ENCODE data around the gene CAMK2B. TPM values are rescaled to one million over a fixed set of nuclear protein-coding genes. Genes with fewer than 3 reads are reported as not detected.

The CAMK2B gene
- total RNA-seq, 2 experiments from 2014 or later, result 0.97 to 1.9 TPM

GRCh38 chr7:44217852-44218402 lies 107.5 kb downstream of the CAMK2B start:
- Mint-ChIP-seq H3K4me1 (ENCODE audit: low read depth) (no peaks in the 10 kb centered on the region), H3K9me3 (no peaks in the 10 kb centered on the region), H3K4me3 (no peak overlapping the region), H3K36me3 (ENCODE audit: low read depth) (no peaks in the 10 kb centered on the region), H3K27ac (no peak overlapping the region), H3K27me3 (no peaks in the 10 kb centered on the region)
- POLR2A ChIA-PET, result no interaction called here
- DNase-seq, result no peak
- TF ChIP-seq, protein P1, sequence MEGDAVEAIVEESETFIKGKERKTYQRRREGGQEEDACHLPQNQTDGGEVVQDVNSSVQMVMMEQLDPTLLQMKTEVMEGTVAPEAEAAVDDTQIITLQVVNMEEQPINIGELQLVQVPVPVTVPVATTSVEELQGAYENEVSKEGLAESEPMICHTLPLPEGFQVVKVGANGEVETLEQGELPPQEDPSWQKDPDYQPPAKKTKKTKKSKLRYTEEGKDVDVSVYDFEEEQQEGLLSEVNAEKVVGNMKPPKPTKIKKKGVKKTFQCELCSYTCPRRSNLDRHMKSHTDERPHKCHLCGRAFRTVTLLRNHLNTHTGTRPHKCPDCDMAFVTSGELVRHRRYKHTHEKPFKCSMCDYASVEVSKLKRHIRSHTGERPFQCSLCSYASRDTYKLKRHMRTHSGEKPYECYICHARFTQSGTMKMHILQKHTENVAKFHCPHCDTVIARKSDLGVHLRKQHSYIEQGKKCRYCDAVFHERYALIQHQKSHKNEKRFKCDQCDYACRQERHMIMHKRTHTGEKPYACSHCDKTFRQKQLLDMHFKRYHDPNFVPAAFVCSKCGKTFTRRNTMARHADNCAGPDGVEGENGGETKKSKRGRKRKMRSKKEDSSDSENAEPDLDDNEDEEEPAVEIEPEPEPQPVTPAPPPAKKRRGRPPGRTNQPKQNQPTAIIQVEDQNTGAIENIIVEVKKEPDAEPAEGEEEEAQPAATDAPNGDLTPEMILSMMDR (IDR thresholded peaks at IDR 0.05), result no peak
- intact Hi-C loops (cut with micrococcal nuclease), result no loop called here
- CTCF ChIA-PET, result interaction anchor here (0.6 kb wide), 1 partner anchor 132 kb away, joined by 3 read pairs; no protein-coding TSS in a partner anchor
- no peak for ATAC-seq

GRCh38 chr7:44217223-44217714 lies 108.1 kb downstream of the CAMK2B start:
- H3K27me3 Mint-ChIP-seq, result no peaks in the 10 kb centered on the region
- DNase-seq (no peak), ATAC-seq (no peak)
- POLR2A ChIA-PET, result no interaction called here
- no peaks in the 10 kb centered on the region for H3K9me3 Mint-ChIP-seq
- no peaks in the 10 kb centered on the region for H3K4me1 Mint-ChIP-seq (ENCODE audit: low read depth)
- no peak overlapping the region for H3K27ac Mint-ChIP-seq
- intact Hi-C loops (cut with micrococcal nuclease), result no loop called here
- TF ChIP-seq, protein P1 (IDR thresholded peaks at IDR 0.05), result no peak
- no peak overlapping the region for H3K4me3 Mint-ChIP-seq
- peaks cover 3% of the 10 kb centered on the region for H3K36me3 Mint-ChIP-seq (ENCODE audit: low read depth)
- CTCF ChIA-PET, result interaction anchor here (0.6 kb wide), 1 partner anchor 132 kb away, joined by 3 read pairs; no protein-coding TSS in a partner anchor

- Mint-ChIP-seq H3K36me3 (ENCODE audit: low read depth) (peaks cover 7% of the 10 kb centered on the region), H3K4me3 (no peak overlapping the region), H3K27ac (no peak overlapping the region), H3K27me3 (no peaks in the 10 kb centered on the region), H3K9me3 (no peaks in the 10 kb centered on the region), H3K4me1 (ENCODE audit: low read depth) (no peaks in the 10 kb centered on the region)
- ATAC-seq (no peak), DNase-seq (no peak)
- ChIA-PET POLR2A (interaction anchor here (1.1 kb wide), 1 partner anchor 8 kb away, joined by 3 read pairs; no protein-coding TSS in a partner anchor), CTCF (no interaction called here)
- TF ChIP-seq, protein P1 (IDR thresholded peaks at IDR 0.05), result no peak
- intact Hi-C loops (cut with micrococcal nuclease), result no loop called here
Measured at GRCh38 chr7:44216521-44217222, 108.7 kb downstream of the CAMK2B start.

GRCh38 chr7:44216019-44216418 lies 109.4 kb downstream of the CAMK2B start:
- Mint-ChIP-seq H3K36me3 (ENCODE audit: low read depth) (peaks cover 10% of the 10 kb centered on the region), H3K4me1 (ENCODE audit: low read depth) (no peaks in the 10 kb centered on the region), H3K4me3 (no peak overlapping the region), H3K27ac (no peak overlapping the region), H3K9me3 (no peaks in the 10 kb centered on the region), H3K27me3 (no peaks in the 10 kb centered on the region)
- CTCF ChIA-PET, result no interaction called here
- POLR2A ChIA-PET, result interaction anchor here (1.1 kb wide), 1 partner anchor 8 kb away, joined by 3 read pairs; no protein-coding TSS in a partner anchor
- DNase-seq, result no peak
- intact Hi-C loops (cut with micrococcal nuclease), result no loop called here
- TF ChIP-seq, protein P1 (IDR thresholded peaks at IDR 0.05), result no peak
- no peak for ATAC-seq

GRCh38 chr7:44215531-44215930 lies 109.9 kb downstream of the CAMK2B start:
- no peaks in the 10 kb centered on the region for H3K4me1 Mint-ChIP-seq (ENCODE audit: low read depth)
- intact Hi-C loops (cut with micrococcal nuclease), result no loop called here
- peaks cover 13% of the 10 kb centered on the region for H3K36me3 Mint-ChIP-seq (ENCODE audit: low read depth)
- H3K9me3 Mint-ChIP-seq, result no peaks in the 10 kb centered on the region
- H3K4me3 Mint-ChIP-seq, result no peak overlapping the region
- H3K27me3 Mint-ChIP-seq, result no peaks in the 10 kb centered on the region
- H3K27ac Mint-ChIP-seq, result no peak overlapping the region
- CTCF ChIA-PET, result interaction anchor here (1.6 kb wide), 1 partner anchor 8 kb away, joined by 4 read pairs; no protein-coding TSS in a partner anchor
- TF ChIP-seq, protein P1 (IDR thresholded peaks at IDR 0.05), result no peak
- ATAC-seq (no peak), DNase-seq (no peak)
- POLR2A ChIA-PET, result interaction anchor here (1.1 kb wide), 1 partner anchor 9 kb away, joined by 3 read pairs; no protein-coding TSS in a partner anchor

Data from activated CD8-positive, alpha-beta T cell treated with anti-CD3 and anti-CD28 coated beads for 36 hours (primary cell).